SK-N-SH treated with all-trans-retinoic acid at 6 μM for 48 hours (cell line): ENCODE measurements around the gene PFKP.

Source experiments
- ATAC-seq: fragments of 200-7000 bp; cut with Tn5 transposase; 3 replicates; pipeline ENCODE4 v1.9.1; 2020; ENCODE audit warnings: mild to moderate bottlenecking, moderate library complexity
- ARNTL ChIP-seq: fragments of 450-650 bp; formaldehyde crosslinking; IDR thresholded peaks from 2 replicates; pipeline ENCODE4 v1.5.0; 2020; ENCODE audit warnings: low read depth, mild to moderate bottlenecking, moderate library complexity, borderline replicate concordance
- BACH2 ChIP-seq: fragments of 250-450 bp; sonication (Bioruptor Pico); IDR thresholded peaks from 2 replicates; pipeline ENCODE4 v1.9.0; 2021; ENCODE audit warnings: mild to moderate bottlenecking, borderline replicate concordance
- CSDC2 ChIP-seq: fragments of 250-450 bp; sonication (Bioruptor Pico); IDR thresholded peaks from 2 replicates; pipeline ENCODE4 v1.5.0; 2020; ENCODE audit warnings: mild to moderate bottlenecking, moderate library complexity
- CSRNP3 ChIP-seq: fragments of 250-450 bp; sonication (Bioruptor Pico); IDR thresholded peaks from 2 replicates; pipeline ENCODE4 v1.5.1; 2021; ENCODE audit warnings: mild to moderate bottlenecking, moderate library complexity
- GLIS3 ChIP-seq: fragments of 250-450 bp; sonication (Bioruptor Pico); IDR thresholded peaks from 2 replicates; pipeline ENCODE4 v1.5.0; 2020; ENCODE audit warnings: mild to moderate bottlenecking, moderate library complexity
- OSR1 ChIP-seq: fragments of 250-450 bp; sonication (Bioruptor Pico); IDR thresholded peaks from 2 replicates; pipeline ENCODE4 v1.8.0; 2022; ENCODE audit warnings: moderate library complexity, mild to moderate bottlenecking, inconsistent platforms
- PPARA ChIP-seq: fragments of 250-450 bp; sonication (Bioruptor Pico); IDR thresholded peaks from 2 replicates; pipeline ENCODE4 v1.5.0; 2020; ENCODE audit warnings: mild to moderate bottlenecking, borderline replicate concordance
- RARB ChIP-seq: fragments of 250-450 bp; sonication (Bioruptor Pico); IDR thresholded peaks from 2 replicates; pipeline ENCODE4 v1.8.0; 2021; ENCODE audit warnings: mild to moderate bottlenecking, moderate library complexity
- SNAI2 ChIP-seq: fragments of 250-450 bp; sonication (Bioruptor Pico); IDR thresholded peaks from 2 replicates; pipeline ENCODE4 v1.5.0; 2020; ENCODE audit warnings: mild to moderate bottlenecking, moderate library complexity
- TCF4 ChIP-seq: fragments of 250-450 bp; sonication (Bioruptor Pico); IDR thresholded peaks from 2 replicates; pipeline ENCODE4 v1.8.0; 2021; ENCODE audit warnings: mild to moderate bottlenecking, moderate library complexity, borderline replicate concordance
- TOX ChIP-seq: fragments of 250-450 bp; sonication (Bioruptor Pico); IDR thresholded peaks from 2 replicates; pipeline ENCODE4 v1.8.0; 2021; ENCODE audit warnings: mild to moderate bottlenecking, moderate library complexity, borderline replicate concordance
- TSHZ2 ChIP-seq: fragments of 250-450 bp; sonication (Bioruptor Pico); IDR thresholded peaks from 2 replicates; pipeline ENCODE4 v1.5.0; 2020; ENCODE audit warnings: mild to moderate bottlenecking, moderate library complexity
- ZFP3 ChIP-seq: fragments of 250-450 bp; sonication (Bioruptor Pico); IDR thresholded peaks from 2 replicates; pipeline ENCODE4 v1.5.0; 2020; ENCODE audit warnings: mild to moderate bottlenecking, moderate library complexity
- ZFP30 ChIP-seq: fragments of 450-650 bp; formaldehyde crosslinking; IDR thresholded peaks from 2 replicates; pipeline ENCODE4 v1.5.0; 2022; ENCODE audit warnings: mild to moderate bottlenecking, moderate library complexity
- ZNF8 ChIP-seq: fragments of 450-650 bp; formaldehyde crosslinking; IDR thresholded peaks from 2 replicates; pipeline ENCODE4 v1.5.0; 2020; ENCODE audit warnings: mild to moderate bottlenecking, moderate library complexity
- TF ChIP-seq, protein P1 (sequence below): fragments of 250-450 bp; sonication (Bioruptor Pico); IDR thresholded peaks from 2 replicates; pipeline ENCODE4 v1.8.0; 2021; ENCODE audit warnings: low read depth, mild to moderate bottlenecking, moderate library complexity, borderline replicate concordance
- TF ChIP-seq, protein P2 (sequence below): fragments of 250-450 bp; sonication (Bioruptor Pico); IDR thresholded peaks from 2 replicates; pipeline ENCODE4 v1.5.1; 2020; ENCODE audit warnings: low read depth, mild to moderate bottlenecking, moderate library complexity

Gene PFKP

GRCh38 chr10:3129581-3130340 is 62.4 kb downstream of the PFKP start:
- TF ChIP-seq ZFP30 (CRISPR knock-in tag): no peak
- TF ChIP-seq, protein P1, sequence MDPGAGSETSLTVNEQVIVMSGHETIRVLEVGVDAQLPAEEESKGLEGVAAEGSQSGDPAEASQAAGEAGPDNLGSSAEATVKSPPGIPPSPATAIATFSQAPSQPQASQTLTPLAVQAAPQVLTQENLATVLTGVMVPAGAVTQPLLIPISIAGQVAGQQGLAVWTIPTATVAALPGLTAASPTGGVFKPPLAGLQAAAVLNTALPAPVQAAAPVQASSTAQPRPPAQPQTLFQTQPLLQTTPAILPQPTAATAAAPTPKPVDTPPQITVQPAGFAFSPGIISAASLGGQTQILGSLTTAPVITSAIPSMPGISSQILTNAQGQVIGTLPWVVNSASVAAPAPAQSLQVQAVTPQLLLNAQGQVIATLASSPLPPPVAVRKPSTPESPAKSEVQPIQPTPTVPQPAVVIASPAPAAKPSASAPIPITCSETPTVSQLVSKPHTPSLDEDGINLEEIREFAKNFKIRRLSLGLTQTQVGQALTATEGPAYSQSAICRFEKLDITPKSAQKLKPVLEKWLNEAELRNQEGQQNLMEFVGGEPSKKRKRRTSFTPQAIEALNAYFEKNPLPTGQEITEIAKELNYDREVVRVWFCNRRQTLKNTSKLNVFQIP (CRISPR knock-in tag): no peak
- no peak for TF ChIP-seq ZNF8 (CRISPR knock-in tag)
- TF ChIP-seq TOX (CRISPR knock-in tag): no peak
- TF ChIP-seq CSDC2 (CRISPR knock-in tag): no peak
- TF ChIP-seq OSR1 (CRISPR knock-in tag): no peak
- no peak for TF ChIP-seq GLIS3 (CRISPR knock-in tag)
- no peak for TF ChIP-seq ZFP3 (CRISPR knock-in tag)
- TF ChIP-seq RARB (CRISPR knock-in tag): no peak
- TF ChIP-seq, protein P2, sequence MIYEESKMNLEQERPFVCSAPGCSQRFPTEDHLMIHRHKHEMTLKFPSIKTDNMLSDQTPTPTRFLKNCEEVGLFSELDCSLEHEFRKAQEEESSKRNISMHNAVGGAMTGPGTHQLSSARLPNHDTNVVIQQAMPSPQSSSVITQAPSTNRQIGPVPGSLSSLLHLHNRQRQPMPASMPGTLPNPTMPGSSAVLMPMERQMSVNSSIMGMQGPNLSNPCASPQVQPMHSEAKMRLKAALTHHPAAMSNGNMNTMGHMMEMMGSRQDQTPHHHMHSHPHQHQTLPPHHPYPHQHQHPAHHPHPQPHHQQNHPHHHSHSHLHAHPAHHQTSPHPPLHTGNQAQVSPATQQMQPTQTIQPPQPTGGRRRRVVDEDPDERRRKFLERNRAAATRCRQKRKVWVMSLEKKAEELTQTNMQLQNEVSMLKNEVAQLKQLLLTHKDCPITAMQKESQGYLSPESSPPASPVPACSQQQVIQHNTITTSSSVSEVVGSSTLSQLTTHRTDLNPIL (CRISPR knock-in tag): no peak
- no peak for TF ChIP-seq ARNTL
- no peak for TF ChIP-seq SNAI2 (CRISPR knock-in tag)
- TF ChIP-seq PPARA (CRISPR knock-in tag): no peak
- no peak for TF ChIP-seq TSHZ2 (CRISPR knock-in tag)
- TF ChIP-seq CSRNP3 (CRISPR knock-in tag): no peak
- TF ChIP-seq BACH2 (CRISPR knock-in tag): no peak
- TF ChIP-seq TCF4 (CRISPR knock-in tag): no peak
- TF ChIP-seq, all 23 proteins: peak for 0
- no peak for ATAC-seq

GRCh38 chr10:3131098-3131497 is 63.8 kb downstream of the PFKP start:
- no peak for ATAC-seq
- TF ChIP-seq TOX (CRISPR knock-in tag) (no peak), ZFP3 (CRISPR knock-in tag) (no peak), GLIS3 (CRISPR knock-in tag) (no peak), OSR1 (CRISPR knock-in tag) (no peak), PPARA (CRISPR knock-in tag) (no peak), TSHZ2 (CRISPR knock-in tag) (no peak), ZNF8 (CRISPR knock-in tag) (no peak), CSRNP3 (CRISPR knock-in tag) (no peak), ARNTL (no peak)
- TF ChIP-seq, protein P1 (CRISPR knock-in tag): no peak
- TF ChIP-seq, protein P2 (CRISPR knock-in tag): no peak
- TF ChIP-seq, all 23 proteins: peak for 0
